Tibial nerve (tissue), 3 donors: ENCODE results near the gene FRMD3.

Source experiments
- POLR2A ChIP-seq, 2 donors: fragments of 450-650 bp; IDR thresholded peaks; one replicate each; pipeline ENCODE4 v1.6.1; 2017; ENCODE audit warnings: antibody characterized with exemption in 2 of 2, mild to moderate bottlenecking in 2 of 2, moderate library complexity in 2 of 2
- TF ChIP-seq, protein P1 (sequence below), 5 experiments: fragments of 200-600 bp in 3 of 5; fragments of 450-650 bp in 2 of 5; sonication (generic) in 3 of 5; IDR thresholded peaks; one replicate each; pipeline ENCODE4 v1.5.1; 2016 to 2019; ENCODE audit warnings: antibody characterized with exemption in 5 of 5, mild to moderate bottlenecking in 3 of 5, moderate library complexity in 2 of 5

- TF ChIP-seq, protein P1, sequence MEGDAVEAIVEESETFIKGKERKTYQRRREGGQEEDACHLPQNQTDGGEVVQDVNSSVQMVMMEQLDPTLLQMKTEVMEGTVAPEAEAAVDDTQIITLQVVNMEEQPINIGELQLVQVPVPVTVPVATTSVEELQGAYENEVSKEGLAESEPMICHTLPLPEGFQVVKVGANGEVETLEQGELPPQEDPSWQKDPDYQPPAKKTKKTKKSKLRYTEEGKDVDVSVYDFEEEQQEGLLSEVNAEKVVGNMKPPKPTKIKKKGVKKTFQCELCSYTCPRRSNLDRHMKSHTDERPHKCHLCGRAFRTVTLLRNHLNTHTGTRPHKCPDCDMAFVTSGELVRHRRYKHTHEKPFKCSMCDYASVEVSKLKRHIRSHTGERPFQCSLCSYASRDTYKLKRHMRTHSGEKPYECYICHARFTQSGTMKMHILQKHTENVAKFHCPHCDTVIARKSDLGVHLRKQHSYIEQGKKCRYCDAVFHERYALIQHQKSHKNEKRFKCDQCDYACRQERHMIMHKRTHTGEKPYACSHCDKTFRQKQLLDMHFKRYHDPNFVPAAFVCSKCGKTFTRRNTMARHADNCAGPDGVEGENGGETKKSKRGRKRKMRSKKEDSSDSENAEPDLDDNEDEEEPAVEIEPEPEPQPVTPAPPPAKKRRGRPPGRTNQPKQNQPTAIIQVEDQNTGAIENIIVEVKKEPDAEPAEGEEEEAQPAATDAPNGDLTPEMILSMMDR (IDR thresholded peaks at IDR 0.05): no peak
- no peak for TF ChIP-seq POLR2A (IDR thresholded peaks at IDR 0.05)
Measured at GRCh38 chr9:83475741-83476140, 62.5 kb downstream of the FRMD3 start.
